Measurements from ENCODE around the gene MANSC4.

The MANSC4 gene

GRCh38 chr12:27779920-27780611 is at the start of gene MANSC4, which contains the start of gene KLHL42:
Gene MANSC4, minus strand, starts transcription at chr12:27780236. Its CDS starts 8,960 bp downstream, at chr12:27771276.
Gene KLHL42, plus strand, starts transcription at chr12:27780233. Its CDS starts 98 bp downstream, at chr12:27780331.
- DNase-seq: peak; percentile 82

GRCh38 chr12:27828196-27828595 is 48.2 kb upstream of the MANSC4 start:
- no peak for DNase-seq

- DNase-seq: no peak
Measured at GRCh38 chr12:27826076-27826475, 46.0 kb upstream of the MANSC4 start.

GRCh38 chr12:27824126-27824842 is 44.2 kb upstream of the MANSC4 start:
- DNase-seq: no peak

GRCh38 chr12:27823038-27823437 is 43.0 kb upstream of the MANSC4 start:
- DNase-seq: no peak

GRCh38 chr12:27822076-27822712 is 42.2 kb upstream of the MANSC4 start:
- DNase-seq: no peak

- DNase-seq: peak; percentile 80
Measured at GRCh38 chr12:27821259-27821973, 41.4 kb upstream of the MANSC4 start.

- no peak for DNase-seq
Measured at GRCh38 chr12:27820564-27820963, 40.5 kb upstream of the MANSC4 start.

- peak; percentile 45 for DNase-seq
Measured at GRCh38 chr12:27818401-27818918, 38.4 kb upstream of the MANSC4 start.

- DNase-seq: no peak
Measured at GRCh38 chr12:27817766-27818165, 37.7 kb upstream of the MANSC4 start.

GRCh38 chr12:27814851-27815591 is 35.0 kb upstream of the MANSC4 start:
- DNase-seq: no peak

- DNase-seq: no peak
Measured at GRCh38 chr12:27814411-27814810, 34.4 kb upstream of the MANSC4 start.

GRCh38 chr12:27812502-27812901 is 32.5 kb upstream of the MANSC4 start:
- DNase-seq: no peak

- no peak for DNase-seq
Measured at GRCh38 chr12:27810756-27811155, 30.7 kb upstream of the MANSC4 start.

GRCh38 chr12:27808841-27809240 is 28.8 kb upstream of the MANSC4 start:
- DNase-seq: no peak

- DNase-seq: no peak
Measured at GRCh38 chr12:27807063-27807703, 27.1 kb upstream of the MANSC4 start.

- no peak for DNase-seq
Measured at GRCh38 chr12:27806259-27806658, 26.2 kb upstream of the MANSC4 start.

GRCh38 chr12:27805238-27805637 is 25.2 kb upstream of the MANSC4 start:
- no peak for DNase-seq

- DNase-seq: no peak
Measured at GRCh38 chr12:27802936-27803335, 22.9 kb upstream of the MANSC4 start.

GRCh38 chr12:27802511-27802910 is 22.5 kb upstream of the MANSC4 start:
- DNase-seq: no peak

GRCh38 chr12:27801630-27802029 is 21.6 kb upstream of the MANSC4 start:
- DNase-seq: no peak

- DNase-seq: no peak
Measured at GRCh38 chr12:27800819-27801218, 20.8 kb upstream of the MANSC4 start.
